Kidney epithelial cell (primary cell): ENCODE results near the gene EPS8L3. TPM values are rescaled to one million over a fixed set of nuclear protein-coding genes. Genes with fewer than 3 reads are reported as not detected.

Experiments
- DNase-seq: peaks from one replicate; pipeline ENCODE4 v3.0.0-alpha.2; 2010; ENCODE audit warnings: low read depth
- H3K27me3 ChIP-seq: 2 replicates; pipeline ENCODE4 v1.6.0; 2011; ENCODE audit warnings: low read length; ENCODE audit not compliant: control insufficient read depth, insufficient read depth
- H3K36me3 ChIP-seq: 2 replicates; pipeline ENCODE4 v1.5.1; 2011; ENCODE audit warnings: low read length; ENCODE audit not compliant: control insufficient read depth, insufficient read depth
- H3K4me3 ChIP-seq: 2 replicates; pipeline ENCODE4 v1.5.1; 2011; ENCODE audit warnings: low read depth, mild to moderate bottlenecking, control low read depth, low read length
- total RNA-seq: library from RNA; depleted of rRNA; stranded (reverse); fragments of >200 nt; gene quantifications from 2 replicates; pipeline ENCODE4 v1.2.3, GENCODE V29; 2015
- TF ChIP-seq, protein P1 (sequence below): IDR thresholded peaks from 2 replicates; pipeline ENCODE4 v1.5.1; 2011; ENCODE audit warnings: mild to moderate bottlenecking, moderate library complexity, low read length, control low read depth, inconsistent platforms; ENCODE audit not compliant: insufficient read depth, poor library complexity, severe bottlenecking

EPS8L3 gene
- total RNA-seq, 1 donor from 2014 or later = 0.04 TPM

DNA sequence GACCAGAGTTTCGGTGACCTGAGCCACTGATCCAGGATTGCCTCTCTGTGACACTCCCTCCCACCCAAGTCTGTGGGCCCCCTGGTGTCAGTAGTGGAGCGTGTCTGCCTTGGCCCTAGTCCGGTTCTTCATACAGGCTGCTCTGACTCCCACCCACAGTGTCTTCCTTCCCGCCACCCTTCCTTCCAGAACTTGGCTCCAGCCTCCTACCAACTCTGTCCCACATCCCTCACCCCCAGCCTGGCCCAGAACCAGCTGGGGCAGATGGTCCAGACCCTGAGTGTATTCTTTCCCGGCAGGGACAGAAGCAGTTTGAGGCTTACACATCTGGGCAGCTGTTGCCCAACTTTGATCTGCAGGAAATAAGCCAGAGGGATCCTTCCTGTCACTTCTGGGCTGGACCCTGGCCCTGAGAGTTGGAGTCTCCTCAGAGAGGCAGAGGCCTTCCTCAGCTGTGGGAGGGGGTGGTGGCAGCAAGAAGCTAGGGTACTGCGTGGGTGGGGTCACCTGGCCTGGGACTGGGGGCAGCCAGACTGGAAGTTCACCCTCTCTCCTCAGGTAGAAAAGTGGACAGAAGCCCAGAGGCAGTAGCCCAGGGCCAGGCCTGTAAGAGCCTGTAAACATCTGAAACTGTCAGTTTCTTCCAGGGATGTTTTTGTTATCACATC, 43.1 kb upstream of the EPS8L3 start:
- TF ChIP-seq, protein P1, sequence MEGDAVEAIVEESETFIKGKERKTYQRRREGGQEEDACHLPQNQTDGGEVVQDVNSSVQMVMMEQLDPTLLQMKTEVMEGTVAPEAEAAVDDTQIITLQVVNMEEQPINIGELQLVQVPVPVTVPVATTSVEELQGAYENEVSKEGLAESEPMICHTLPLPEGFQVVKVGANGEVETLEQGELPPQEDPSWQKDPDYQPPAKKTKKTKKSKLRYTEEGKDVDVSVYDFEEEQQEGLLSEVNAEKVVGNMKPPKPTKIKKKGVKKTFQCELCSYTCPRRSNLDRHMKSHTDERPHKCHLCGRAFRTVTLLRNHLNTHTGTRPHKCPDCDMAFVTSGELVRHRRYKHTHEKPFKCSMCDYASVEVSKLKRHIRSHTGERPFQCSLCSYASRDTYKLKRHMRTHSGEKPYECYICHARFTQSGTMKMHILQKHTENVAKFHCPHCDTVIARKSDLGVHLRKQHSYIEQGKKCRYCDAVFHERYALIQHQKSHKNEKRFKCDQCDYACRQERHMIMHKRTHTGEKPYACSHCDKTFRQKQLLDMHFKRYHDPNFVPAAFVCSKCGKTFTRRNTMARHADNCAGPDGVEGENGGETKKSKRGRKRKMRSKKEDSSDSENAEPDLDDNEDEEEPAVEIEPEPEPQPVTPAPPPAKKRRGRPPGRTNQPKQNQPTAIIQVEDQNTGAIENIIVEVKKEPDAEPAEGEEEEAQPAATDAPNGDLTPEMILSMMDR = no peak
- DNase-seq = no peak
- H3K36me3 ChIP-seq = no peaks in the 10 kb centered on the region
- H3K4me3 ChIP-seq = no peak overlapping the region
- no peaks in the 10 kb centered on the region for H3K27me3 ChIP-seq

DNA sequence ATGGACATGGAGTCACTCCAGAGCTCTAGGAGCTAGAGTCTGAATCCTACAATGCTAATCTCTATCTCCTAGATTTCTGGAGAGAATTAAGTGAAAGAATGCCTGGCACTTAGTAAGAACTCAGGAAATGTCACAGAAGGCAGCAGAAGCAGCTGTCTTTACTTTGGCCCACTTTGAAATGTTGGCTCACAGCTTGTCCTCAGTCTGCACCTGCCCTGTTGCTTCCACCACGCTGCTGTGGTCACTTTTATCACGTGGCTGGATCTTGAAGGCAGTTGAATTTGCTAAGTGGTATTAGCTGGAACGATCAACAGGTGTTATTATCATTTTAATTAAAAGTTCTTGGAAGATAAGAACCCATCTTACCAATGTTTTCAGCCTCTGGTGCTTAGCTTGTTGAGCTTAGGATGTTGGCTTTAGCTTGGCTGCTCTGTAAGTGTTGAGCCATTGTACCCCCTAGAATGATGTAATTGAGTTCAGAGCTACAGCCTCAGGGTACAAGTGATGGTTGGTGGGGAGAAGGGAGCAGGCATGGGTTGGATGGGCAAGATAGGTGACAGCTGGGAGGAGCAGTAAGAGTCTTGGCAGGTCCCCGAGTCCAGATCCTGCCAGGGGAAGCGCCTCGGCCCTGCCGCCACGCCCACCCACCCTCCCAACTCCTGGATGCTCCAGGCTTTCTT, 41.9 kb upstream of the EPS8L3 start:
- Histone ChIP-seq H3K36me3 (no peaks in the 10 kb centered on the region), H3K4me3 (no peak overlapping the region), H3K27me3 (no peaks in the 10 kb centered on the region)
- TF ChIP-seq, protein P1 = no peak
- DNase-seq = no peak

DNA sequence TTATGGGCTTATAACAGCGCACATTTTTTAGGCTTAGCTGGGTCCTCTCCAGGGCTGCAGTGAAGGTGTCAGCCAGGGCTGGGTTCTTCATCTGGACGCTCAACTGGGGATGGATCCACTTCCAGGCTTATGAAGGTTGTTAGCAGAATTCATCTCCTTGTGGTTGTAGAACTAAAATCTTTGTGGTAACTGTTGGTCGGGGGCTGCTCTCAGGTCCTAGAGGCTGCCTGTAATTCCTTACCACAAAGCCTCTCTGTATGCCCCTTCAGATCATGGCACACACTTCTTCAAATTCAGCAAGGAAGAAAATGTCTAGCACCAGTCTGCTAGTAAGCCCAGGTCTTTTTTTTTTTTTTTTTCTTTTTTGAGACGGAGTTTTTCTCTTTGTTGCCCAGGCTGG, 40.9 kb upstream of the EPS8L3 start:
- TF ChIP-seq, protein P1 = no peak
- DNase-seq = no peak
- Histone ChIP-seq H3K36me3 (no peaks in the 10 kb centered on the region), H3K27me3 (no peaks in the 10 kb centered on the region), H3K4me3 (no peak overlapping the region)

DNA sequence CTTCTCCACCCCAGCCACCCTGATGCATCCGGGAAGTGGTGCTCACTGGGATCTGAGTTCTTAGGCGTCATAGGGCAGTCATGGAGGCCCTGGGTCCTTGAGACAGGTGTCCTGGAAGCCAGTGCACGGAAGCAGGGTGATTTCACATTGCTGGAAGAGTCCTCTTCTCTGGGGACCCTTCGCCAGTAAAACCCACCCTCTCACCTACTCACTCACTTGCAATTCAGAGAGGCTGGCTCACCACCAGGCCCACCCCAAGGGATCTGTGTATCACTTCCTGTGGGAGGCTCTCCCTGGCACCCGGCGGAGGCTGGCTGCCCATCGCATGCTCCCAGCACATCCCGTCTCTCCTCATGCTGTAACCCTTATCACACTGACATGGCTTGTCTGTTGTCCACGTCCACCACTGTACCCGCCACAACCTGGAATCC, 40.2 kb upstream of the EPS8L3 start:
- DNase-seq = no peak
- no peaks in the 10 kb centered on the region for H3K27me3 ChIP-seq

DNA sequence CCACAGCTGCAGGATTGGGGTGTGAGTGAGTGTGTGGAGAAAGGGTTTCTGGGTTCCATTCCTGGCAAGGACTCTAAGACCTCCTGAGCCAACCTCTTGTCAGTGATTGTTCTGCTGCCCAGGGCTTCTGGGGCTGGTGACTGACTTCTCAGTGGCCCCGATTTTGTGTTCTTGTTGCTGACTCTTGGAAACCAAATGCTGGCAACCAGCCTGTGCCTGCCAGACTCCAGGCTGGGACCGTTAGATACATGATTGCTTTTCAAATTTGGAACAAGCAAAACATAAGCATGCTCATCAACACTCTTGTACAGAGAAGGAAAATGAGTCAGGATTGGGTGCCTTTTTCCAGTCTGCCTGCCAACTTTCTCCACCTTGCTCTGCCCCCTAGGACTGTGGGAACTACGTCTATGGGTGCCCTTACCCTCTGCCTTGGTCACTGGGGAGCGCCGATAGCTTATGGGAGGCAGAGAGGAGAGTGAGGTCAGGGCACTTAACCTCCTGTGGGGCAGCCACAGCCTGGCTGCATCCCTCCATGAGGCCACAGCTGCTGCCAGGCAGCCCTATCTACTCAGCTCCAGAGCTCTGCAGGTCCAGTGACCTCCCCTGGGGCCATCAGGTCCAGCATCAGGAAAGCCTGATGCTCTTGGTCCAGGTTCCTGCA, 39.3 kb upstream of the EPS8L3 start:
- Histone ChIP-seq H3K36me3 (no peaks in the 10 kb centered on the region), H3K4me3 (no peak overlapping the region), H3K27me3 (no peaks in the 10 kb centered on the region)
- TF ChIP-seq, protein P1 = no peak
- DNase-seq = no peak

More for the DNA sequence above, 40.2 kb upstream of the EPS8L3 start:
- Histone ChIP-seq H3K36me3 (no peaks in the 10 kb centered on the region), H3K4me3 (no peak overlapping the region)
- TF ChIP-seq, protein P1 = no peak
